GM21619 (cell line): ENCODE results near the gene TSHZ2.

Source experiments
- ATAC-seq: cut with Tn5 transposase; IDR thresholded peaks from one replicate; pipeline ENCODE4 v1.9.1; 2021; ENCODE audit not compliant: unreplicated experiment

Gene TSHZ2

GRCh38 chr20:53190225-53190624, 218.1 kb downstream of the TSHZ2 start:
- no peak for ATAC-seq

- no peak for ATAC-seq
Observed at GRCh38 chr20:53191957-53192356, 219.8 kb downstream of the TSHZ2 start.

GRCh38 chr20:53194306-53195290, 222.4 kb downstream of the TSHZ2 start:
- no peak for ATAC-seq

GRCh38 chr20:53195876-53196610, 223.9 kb downstream of the TSHZ2 start:
- no peak for ATAC-seq

GRCh38 chr20:53201588-53201987, 229.4 kb downstream of the TSHZ2 start:
- ATAC-seq, result no peak

- no peak for ATAC-seq
Observed at GRCh38 chr20:53202777-53203176, 230.6 kb downstream of the TSHZ2 start.

GRCh38 chr20:53205046-53205445, 232.9 kb downstream of the TSHZ2 start:
- no peak for ATAC-seq

GRCh38 chr20:53208110-53208832, 236.1 kb downstream of the TSHZ2 start:
- ATAC-seq, result no peak

GRCh38 chr20:53210041-53210440, 237.9 kb downstream of the TSHZ2 start:
- ATAC-seq, result no peak

GRCh38 chr20:53210931-53211330, 238.8 kb downstream of the TSHZ2 start:
- ATAC-seq, result no peak

- no peak for ATAC-seq
Observed at GRCh38 chr20:53212018-53212417, 239.9 kb downstream of the TSHZ2 start.

- no peak for ATAC-seq
Observed at GRCh38 chr20:53214392-53214791, 242.2 kb downstream of the TSHZ2 start.

GRCh38 chr20:53215166-53215565, 243.0 kb downstream of the TSHZ2 start:
- no peak for ATAC-seq

GRCh38 chr20:53216478-53216855, 244.3 kb downstream of the TSHZ2 start:
- ATAC-seq, result no peak

GRCh38 chr20:53216856-53217576, 244.9 kb downstream of the TSHZ2 start:
- ATAC-seq, result peak; percentile 67

GRCh38 chr20:53220482-53221307, 248.5 kb downstream of the TSHZ2 start:
- no peak for ATAC-seq

- no peak for ATAC-seq
Observed at GRCh38 chr20:53221731-53222130, 249.6 kb downstream of the TSHZ2 start.

GRCh38 chr20:53222416-53222815, 250.3 kb downstream of the TSHZ2 start:
- no peak for ATAC-seq

GRCh38 chr20:53222932-53223331, 250.8 kb downstream of the TSHZ2 start:
- no peak for ATAC-seq

- ATAC-seq, result no peak
Observed at GRCh38 chr20:53223626-53224172, 251.5 kb downstream of the TSHZ2 start.
